NCI-H2107 treated with DMSO at 0.1 percent for 48 hours (cell line): ENCODE measurements around the gene GALNT3.

Experiments used
- DNase-seq: peaks from one replicate; lab custom pipeline; 2025; ENCODE audit not compliant: unreplicated experiment; lab: John Stamatoyannopoulos, UW

GALNT3 gene

DNA sequence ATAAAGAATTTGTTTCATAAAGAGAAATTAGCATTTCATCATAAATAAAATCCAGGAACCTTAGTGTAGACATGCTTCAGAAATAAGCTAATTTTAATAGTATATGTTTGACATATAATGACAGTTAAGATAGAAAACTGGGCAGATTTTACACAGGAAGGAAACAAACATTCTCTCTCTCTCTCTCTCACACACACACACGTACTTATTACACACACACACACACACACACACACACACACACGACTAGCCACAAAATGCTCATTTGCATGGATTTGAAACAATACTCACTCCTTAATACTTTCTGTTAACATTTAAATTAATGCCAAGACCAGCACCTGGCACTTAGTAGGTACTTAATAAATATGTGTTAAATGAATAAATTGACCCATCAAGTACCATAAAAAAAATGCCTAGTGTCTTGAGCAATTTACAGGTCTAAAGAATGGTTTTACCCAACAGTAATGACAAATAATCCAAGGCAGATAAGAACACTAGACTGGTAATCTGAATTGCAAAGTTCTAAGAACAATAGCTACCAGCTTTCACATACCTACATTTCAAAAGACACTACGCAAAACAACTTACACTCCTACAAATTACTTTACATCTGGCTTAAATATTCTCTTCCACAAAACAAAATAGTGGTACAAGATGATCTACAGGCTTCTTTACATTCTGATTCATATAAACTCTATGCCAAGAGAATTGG lies 2.9 kb upstream of the GALNT3 start:
- no peak for DNase-seq

DNA sequence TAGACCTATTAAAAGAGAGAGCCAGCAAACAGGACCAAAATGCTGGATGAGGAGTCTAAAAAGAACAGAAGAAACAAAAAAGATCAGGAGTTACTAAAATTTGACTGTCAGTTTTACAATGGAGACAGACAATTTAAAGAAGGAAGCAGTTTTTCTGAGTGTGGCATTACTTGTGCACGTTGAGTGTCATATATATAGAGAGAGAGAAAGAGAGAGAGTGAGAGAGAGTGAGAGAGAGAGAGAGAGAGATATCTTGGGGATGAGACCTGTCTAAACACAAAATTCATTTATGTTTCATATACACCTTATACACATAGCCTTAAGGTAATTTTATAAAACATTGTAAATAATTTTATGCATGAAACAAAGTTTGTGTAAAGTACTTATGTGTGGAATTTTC lies 2.1 kb upstream of the GALNT3 start:
- DNase-seq, result no peak

DNA sequence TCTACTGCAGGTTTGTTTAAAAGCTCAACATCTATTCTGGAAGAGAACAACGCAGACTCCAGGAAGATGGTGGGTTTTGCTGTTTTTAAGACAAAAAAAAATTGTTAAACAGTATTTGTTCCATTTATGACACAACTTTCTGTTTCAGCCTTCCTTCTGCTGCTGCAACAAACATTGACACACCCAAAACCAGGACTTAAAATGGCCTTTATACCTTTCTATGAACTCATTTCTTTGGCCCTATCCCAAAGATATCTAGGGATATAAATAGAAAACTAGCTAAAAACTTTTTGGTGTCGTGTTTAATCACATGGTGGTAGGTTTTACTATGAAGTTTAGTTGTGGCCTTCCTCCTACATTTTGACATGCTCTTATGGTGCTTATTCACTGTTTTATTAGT lies 964 bp upstream of the GALNT3 start:
- no peak for DNase-seq

DNA sequence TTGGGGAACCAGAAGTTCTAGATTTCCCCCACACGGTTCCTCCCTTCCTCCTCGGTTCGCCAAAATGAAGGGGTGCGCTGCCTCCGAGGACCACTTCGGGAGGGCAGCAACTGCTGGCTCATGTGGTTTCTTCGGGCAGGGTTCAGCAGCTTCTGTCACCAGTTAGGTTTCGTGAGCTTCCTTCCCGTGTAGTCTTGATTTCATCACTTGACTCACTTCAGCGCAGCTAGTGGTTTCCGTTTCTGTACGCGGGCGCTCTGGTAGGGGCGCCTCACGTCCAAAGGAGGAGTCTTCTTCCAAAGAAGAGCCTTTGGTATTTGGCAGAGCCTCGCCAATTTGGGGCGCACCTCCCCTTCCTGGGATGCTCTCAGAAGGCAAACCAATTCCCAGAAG lies 485 bp upstream of the GALNT3 start:
- peak; percentile 28 for DNase-seq

DNA sequence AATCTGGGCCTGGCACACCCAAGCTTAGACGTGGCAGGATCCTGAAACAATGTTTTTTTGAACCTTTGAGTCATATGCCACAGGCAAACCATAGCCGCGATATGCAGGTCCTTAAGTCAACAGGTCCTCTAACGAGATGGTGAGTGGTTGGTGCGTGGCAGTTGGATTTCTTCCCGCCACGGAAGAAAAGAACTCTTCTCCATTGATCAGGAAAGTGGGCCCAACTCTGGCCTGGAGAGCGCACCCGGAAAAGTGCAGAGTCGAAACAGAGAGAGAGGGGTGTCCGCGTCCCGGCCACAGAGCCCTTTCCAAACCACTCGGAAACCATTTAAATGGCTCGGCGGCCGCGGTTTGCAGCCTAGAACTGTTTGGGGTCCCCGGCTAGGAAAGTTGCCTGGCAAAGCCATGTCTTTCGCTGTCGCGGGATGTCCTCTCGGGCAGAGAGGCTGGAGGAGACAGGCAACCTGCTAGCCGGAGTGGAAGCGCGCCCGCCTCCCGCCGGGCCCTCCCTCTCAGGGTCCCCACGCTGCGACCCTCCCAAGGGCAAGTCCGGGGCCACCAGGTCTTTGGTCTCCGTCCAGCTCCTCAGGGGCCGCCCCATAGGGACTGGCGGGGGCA lies 777 bp downstream of the GALNT3 start:
- DNase-seq, result no peak

DNA sequence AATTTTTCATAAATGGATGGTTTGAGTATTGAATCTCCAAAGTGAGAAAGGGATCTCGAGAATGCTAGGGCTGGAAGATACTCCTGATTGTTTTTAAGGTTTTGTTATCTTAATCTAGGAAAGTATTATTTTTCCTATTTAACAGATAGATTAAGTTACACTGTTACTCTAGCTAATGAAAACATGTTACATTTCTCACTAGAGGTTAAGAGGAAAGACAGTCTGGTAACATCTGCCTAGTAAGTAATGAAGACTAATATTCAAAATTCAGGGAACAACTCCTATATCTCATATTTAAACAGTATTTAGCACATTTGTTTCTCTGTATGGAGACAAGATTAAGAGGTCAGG lies 2.0 kb downstream of the GALNT3 start:
- DNase-seq, result no peak

DNA sequence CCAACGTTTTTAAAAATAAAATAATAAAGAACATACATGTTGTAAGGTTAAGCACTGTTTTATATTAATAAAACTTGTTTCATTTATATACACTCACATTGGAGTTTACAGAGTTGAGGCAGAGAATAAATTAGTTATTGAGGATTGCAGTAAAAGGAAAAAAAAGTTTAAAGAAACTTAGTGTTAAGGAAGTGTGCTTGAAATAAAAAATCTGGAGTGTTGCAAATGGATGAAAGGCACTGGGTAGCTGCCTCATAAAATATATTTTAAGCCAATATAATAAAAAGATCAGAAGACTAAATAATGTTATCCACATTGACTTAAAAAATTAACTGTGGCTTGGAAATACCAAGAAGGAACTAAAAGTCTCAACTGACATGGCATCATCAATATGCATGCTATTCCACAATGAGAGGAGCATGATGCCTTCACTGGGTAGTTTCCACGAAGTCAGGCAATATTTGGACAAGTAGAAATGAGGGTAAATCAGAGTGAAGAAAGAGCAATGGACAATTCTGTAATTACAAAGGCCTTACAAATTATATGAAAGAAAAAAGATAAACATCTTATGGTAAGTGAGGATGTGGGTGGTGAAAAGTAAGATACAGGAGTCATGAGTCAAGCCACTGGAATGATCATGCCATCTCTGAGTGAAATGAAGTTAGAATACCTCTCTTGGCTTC lies 2.5 kb downstream of the GALNT3 start:
- no peak for DNase-seq

DNA sequence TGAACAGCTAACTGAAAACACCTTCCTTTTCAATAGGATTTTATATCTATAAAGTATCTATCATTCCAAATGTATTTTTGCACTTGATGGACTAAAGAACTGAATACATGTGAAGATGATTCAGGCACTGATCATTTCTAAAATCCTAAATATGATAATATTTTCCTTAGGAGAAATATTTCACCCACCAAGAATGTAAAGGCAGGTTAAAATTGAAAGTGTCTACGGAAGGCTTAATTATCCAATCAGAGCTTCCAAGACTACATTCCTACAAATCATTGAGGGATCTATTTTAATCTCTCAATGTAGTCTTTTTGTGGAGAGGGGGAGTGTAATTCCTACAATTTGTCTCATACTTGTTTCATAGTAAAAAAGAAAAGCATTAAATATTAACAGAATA lies 3.6 kb downstream of the GALNT3 start:
- no peak for DNase-seq

DNA sequence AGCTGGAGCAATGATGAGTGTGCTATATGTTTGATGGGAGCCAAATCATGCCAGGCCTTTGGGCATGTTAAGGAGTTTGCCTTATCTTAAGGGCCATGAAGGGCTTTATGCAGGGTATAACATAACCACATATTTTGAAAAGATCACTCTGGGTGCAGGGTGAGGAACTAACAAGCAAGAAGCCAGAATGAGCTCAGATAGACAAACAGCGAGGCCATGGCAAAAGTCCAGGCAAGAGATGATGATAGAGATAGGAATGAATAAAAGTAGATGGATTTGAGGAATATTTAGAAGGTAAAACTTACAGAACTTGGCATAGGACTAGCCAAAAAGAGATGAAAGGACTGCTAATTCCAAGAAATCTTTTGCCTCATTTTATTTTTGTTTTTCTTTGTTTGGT lies 6.7 kb downstream of the GALNT3 start:
- DNase-seq, result no peak

DNA sequence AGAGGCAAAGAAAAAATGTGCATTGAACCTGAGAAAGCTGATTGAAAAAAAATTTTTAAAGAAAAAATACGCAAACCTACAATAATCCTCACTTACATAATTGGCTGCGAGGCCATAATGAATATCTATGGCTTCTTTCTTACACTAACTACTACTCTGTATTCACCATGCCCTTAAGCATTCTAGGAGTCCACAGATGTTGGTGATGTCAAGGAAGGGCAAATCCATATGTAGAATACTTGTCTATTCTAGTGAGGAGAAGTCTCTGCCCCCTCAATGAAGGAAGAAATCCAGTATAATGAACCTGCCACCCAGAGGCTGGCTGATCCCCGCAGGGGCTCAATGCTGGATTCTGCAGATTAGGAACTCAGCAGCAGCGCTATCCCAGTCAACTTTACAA lies 14.3 kb downstream of the GALNT3 start:
- no peak for DNase-seq

DNA sequence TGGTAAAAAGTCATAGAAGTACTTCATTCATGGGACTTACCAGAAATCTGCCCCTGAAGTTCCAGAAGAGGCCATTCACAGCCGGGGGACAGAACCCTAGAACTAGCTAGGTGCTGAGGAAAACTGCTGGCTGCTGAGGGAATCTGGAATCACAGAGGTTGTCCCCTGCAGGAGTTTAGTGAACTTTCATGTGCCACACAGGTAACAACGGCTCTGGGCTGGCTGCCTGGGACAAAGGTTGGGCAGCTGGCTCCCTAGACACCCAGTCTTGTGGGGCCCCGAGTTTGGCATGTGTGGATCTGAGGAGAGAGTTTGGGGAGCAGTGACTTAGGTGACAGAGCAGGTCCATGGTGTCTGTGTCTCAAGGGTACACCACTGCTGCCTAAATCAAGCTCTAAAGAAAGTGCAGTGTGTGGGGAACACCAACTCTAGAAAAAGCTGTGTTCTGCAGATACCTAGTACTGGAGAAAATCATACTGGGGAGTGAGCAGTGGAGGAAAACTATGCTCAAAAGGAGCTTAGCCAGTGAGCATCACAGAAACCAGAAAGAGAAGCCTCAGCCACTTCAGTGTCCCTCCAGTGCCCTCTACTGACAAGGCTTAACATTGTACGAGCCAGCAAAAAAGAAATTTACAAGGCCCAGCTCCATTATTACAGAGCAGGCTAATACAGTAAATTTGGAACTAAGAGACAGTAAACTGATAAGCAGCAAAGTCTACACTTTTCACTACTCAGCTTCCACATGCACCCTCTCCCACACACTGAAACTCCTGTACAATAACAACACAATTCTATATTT lies 15.2 kb downstream of the GALNT3 start:
- no peak for DNase-seq

DNA sequence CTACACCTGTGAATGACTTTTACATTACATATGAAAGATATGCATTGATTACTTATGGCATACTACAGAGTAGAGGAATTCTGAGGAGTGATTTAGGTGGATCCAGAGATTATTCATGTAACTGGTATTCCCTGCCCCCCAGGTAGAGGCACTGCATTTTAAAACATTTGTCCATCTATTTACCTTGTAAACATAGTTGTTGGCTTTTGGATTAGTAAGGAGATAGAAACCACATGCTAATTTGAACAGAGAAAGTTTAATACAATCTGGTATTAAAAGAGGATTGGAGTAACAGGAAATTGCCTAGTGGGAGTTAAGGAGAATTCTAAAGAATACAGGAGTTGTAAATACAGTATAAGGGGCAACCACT lies 15.9 kb downstream of the GALNT3 start:
- DNase-seq, result no peak

DNA sequence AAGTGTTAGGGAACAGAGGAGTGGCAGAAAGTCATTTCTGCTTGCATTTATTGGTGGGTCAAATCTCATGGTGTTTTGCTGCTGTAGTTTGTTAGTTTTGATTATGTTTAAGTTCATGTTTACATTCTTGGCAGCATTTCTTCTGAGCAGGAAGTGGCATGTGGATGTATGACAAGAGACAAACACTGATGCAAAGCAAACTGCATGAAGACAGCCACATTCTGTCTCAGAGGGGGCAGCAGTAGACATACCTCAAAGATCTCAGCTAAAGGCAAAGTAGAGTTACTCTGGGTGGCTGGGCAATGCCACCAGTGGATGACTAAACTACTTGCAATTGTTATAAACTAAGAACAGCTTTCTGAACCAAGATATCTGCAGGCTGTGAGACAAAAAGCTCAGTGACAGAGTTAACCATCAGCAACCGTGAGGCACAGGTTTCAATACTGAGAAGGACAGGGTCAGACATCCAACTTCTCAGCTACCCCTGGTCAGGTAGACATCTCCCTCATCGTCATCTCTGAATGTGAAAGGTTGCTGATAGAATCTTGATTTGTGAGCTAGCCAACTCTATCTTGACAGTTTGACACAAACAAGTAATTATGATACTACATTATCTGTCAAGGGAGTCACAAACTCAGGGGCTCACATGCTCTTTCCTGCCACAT lies 16.4 kb downstream of the GALNT3 start:
- no peak for DNase-seq

DNA sequence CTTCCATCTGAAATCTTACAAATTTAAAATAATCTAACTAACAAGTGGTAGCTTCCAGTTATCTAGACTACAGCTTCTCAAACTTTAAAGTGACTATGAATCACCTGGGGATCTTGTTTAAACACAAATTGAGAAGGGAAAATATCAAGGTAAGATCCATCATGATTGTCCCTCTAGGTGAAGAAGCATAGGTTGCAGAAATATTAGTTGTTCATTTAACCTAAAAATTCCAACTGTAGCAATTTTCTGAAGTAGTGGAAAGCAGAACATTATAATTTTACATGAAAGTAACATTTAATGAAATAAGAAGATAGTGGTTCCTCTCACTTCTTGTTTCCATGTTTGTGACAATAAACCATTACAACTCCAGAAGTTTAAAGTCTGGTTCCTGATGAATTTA lies 17.3 kb downstream of the GALNT3 start:
- no peak for DNase-seq

DNA sequence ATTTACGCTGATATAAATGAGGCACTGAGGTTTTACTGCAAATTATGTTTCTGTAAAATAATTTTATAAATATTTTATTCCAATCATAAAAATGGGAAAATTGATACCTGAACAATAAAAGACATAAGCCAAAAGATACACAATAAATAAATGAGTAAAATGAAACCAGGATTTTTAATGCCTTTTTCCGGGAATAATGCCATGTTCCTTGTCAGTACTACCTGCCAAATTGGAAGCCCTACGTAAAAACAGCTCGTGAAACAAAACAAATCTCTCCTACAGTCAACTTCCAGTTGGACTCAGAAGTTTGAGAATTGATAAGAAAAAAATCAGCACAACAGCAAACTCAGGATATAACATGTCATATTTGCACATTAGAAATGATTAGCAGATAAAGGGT lies 18.0 kb downstream of the GALNT3 start:
- DNase-seq, result no peak

DNA sequence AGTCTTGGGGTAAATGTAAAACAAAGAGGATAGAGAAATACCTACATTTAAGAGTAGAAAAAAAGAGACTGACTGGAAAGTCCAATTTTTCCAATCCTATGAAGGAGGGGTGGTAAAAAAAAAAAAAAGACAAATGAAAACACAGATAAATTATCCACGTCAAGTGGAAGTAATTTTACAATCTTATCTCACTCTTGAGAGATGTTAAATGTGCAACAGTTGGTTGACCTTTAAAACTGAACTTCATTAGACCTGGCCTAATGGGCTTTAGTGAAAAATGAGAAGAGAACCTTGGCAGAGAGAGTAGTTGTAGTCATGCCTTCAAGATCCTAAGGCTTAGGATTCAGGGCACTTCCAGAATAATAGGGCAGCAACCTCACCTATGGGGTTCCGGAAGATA lies 20.4 kb downstream of the GALNT3 start:
- no peak for DNase-seq

DNA sequence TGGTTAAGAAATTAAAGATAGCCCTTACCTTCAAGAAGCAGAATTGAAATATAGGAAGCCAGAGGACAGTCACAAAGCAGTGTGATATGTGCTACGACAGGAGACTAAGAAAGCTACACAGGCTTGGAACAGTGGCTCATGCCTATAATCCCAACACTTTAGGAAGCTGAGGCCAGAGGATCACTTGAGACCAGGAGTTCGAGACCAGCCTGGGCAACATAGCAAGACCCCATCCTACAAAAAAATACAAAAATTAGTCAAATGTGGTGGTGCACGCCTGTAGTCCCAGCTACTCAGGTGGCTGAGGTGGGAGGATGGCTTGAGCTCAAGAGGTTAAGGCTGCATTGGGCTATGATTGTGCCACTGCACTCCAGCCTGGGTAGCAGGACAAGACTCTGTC lies 21.9 kb downstream of the GALNT3 start:
- DNase-seq, result no peak

DNA sequence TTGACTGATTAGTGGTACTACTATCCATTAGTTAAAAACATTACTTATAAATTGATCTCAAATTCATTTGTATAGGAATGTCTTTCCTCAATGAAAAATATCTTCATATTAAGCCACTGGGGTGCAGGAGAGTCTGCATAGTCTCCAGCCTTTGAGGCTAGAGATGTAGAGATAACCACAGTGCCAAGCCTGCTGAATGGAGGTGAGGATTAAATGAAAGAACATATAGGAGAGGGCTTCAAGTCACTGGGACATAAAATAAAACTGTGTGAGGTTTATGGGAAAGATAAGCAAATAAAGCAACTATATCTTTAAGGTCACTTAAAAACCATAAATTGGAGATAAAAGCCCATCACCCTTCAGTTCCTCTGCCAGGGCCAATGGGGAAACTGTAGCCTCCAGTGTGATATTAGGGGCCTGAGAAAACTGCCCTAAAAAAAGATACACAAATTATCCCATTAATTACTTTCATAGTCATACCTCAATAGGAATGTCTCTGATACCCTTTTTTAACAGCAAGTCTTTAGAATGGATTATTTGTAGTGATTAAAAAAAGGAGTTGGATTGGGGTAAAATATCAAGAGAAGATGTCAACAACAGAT lies 27.6 kb downstream of the GALNT3 start:
- no peak for DNase-seq

DNA sequence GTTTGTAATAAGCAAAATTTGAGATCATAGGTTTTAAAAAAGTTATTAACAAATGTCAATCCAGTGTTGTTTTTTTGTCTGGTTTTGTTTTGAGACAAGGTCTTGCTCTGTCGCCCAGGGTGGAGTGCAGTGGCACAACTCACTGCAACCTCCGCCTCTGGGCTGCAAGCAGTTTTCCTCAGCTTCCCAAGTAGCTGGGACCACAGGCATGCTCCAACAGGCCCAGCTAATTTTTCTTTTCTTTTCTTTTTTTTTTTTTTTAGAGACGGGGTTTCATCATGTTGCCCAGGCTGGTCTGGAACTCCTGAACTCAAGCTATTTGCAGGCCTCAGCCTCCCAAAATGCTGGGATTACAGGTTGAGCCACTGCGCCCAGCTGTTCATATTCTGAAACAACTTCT lies 31.3 kb downstream of the GALNT3 start:
- no peak for DNase-seq

DNA sequence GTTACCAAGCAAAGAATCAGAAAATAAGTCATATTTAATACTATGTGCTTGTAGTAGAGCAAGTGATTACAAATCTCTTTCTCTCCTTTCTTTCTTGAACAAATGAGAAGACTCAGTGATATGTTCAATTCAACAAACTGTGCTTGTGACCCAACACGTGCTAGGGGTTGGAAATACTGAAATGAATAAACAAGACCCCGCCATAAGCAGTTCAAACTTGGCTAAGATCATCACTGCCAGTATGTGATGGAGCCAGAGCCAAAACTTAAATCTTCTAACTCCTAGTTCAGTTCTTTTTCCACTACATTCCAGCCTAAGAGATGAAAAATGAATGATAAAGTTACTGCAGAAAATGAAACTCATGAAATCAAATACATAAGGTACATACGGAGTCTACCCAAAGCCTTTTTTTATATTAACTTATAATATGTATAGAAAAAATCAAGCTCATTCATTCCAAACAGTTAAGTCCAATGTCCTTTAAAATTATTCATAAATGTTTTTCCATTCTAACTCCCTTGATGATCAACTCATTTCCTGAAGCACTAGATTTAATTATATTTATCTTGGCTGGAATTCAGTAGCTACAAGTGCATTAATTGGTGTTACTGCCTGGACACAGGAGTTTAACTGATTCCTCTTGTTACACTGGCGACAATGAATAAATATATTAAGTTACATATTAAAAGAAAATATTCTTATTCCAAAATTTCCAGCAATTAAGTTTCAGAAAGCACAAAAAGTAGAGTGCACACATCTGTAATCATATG lies 36.0 kb downstream of the GALNT3 start:
- no peak for DNase-seq
